ENCODE results near the gene WDR72.

WDR72 gene

GRCh38 chr15:53759411-53759931 is at the start of gene WDR72:
Gene WDR72, minus strand, starts transcription at chr15:53759663. Its CDS starts 26,514 bp downstream, at chr15:53733149.
- Histone ChIP-seq H3K4me3 (ENCODE audit: low read length) (no peak within 1 kb of the TSS), H4K20me1 (ENCODE audit: control insufficient read depth, insufficient read depth, low read depth, low read length) (no peaks in the 10 kb centered on the region), H3F3A (ENCODE audit: control insufficient read depth, insufficient read depth) (no peaks in the 10 kb centered on the region), H3K79me2 (ENCODE audit: control insufficient read depth, low read length) (no peaks in the 10 kb centered on the region), H3K4me2 (ENCODE audit: low read length) (no peak within 1 kb of the TSS), H3K27me3 (ENCODE audit: control insufficient read depth, low read length) (no peaks in the 10 kb centered on the region), H3K4me1 (ENCODE audit: control insufficient read depth, low read length) (no peaks in the 10 kb centered on the region), H3K9me2 (replicated peaks; ENCODE audit: control insufficient read depth, low read length) (no peaks in the 10 kb centered on the region), H3K27ac (ENCODE audit: low read depth, low read length) (no peak within 1 kb of the TSS), H3K36me3 (ENCODE audit: control insufficient read depth, low read length) (no peaks in the 10 kb centered on the region), H3K9me3 (ENCODE audit: control insufficient read depth, insufficient read depth, low read length) (no peaks in the 10 kb centered on the region; the same call in 1 of the 2 replicates)
- TF ChIP-seq CTCF (IDR thresholded peaks at IDR 0.05; ENCODE audit: low read depth, low read length, poor library complexity, severe bottlenecking): no peak
- TF ChIP-seq EZH2phosphoT487 (IDR thresholded peaks at IDR 0.05; ENCODE audit: borderline replicate concordance, low read length): no peak

- no peaks in the 10 kb centered on the region for H3K4me1 ChIP-seq (ENCODE audit: control insufficient read depth, low read length)
- H3K27me3 ChIP-seq (ENCODE audit: control insufficient read depth, low read length): no peaks in the 10 kb centered on the region
- H3K4me2 ChIP-seq (ENCODE audit: low read length): no peak overlapping the region
- no peak overlapping the region for H3K4me3 ChIP-seq (ENCODE audit: low read length)
- H3K27ac ChIP-seq (ENCODE audit: low read depth, low read length): no peak overlapping the region
- TF ChIP-seq CTCF (IDR thresholded peaks at IDR 0.05; ENCODE audit: low read depth, low read length, poor library complexity, severe bottlenecking): peak; percentile 57
- no peak for TF ChIP-seq EZH2phosphoT487 (IDR thresholded peaks at IDR 0.05; ENCODE audit: borderline replicate concordance, low read length)
- no peaks in the 10 kb centered on the region for H3K9me2 ChIP-seq (replicated peaks; ENCODE audit: control insufficient read depth, low read length)
- H3K36me3 ChIP-seq (ENCODE audit: control insufficient read depth, low read length): no peaks in the 10 kb centered on the region
- no peaks in the 10 kb centered on the region for H3K9me3 ChIP-seq (ENCODE audit: control insufficient read depth, insufficient read depth, low read length)
- no peaks in the 10 kb centered on the region for H4K20me1 ChIP-seq (ENCODE audit: control insufficient read depth, insufficient read depth, low read depth, low read length)
- no peaks in the 10 kb centered on the region for H3K79me2 ChIP-seq (ENCODE audit: control insufficient read depth, low read length)
- H3F3A ChIP-seq (ENCODE audit: control insufficient read depth, insufficient read depth): no peaks in the 10 kb centered on the region
These were observed 48.7 kb upstream of the WDR72 start for GRCh38 chr15:53808058-53808706.

- H3F3A ChIP-seq (ENCODE audit: control insufficient read depth, insufficient read depth): no peaks in the 10 kb centered on the region
- no peaks in the 10 kb centered on the region for H3K36me3 ChIP-seq (ENCODE audit: control insufficient read depth, low read length)
- H3K9me2 ChIP-seq (replicated peaks; ENCODE audit: control insufficient read depth, low read length): no peaks in the 10 kb centered on the region
- H3K27ac ChIP-seq (ENCODE audit: low read depth, low read length): no peak overlapping the region
- H3K4me3 ChIP-seq (ENCODE audit: low read length): no peak overlapping the region
- H3K4me2 ChIP-seq (ENCODE audit: low read length): no peak overlapping the region
- no peaks in the 10 kb centered on the region for H3K79me2 ChIP-seq (ENCODE audit: control insufficient read depth, low read length)
- TF ChIP-seq EZH2phosphoT487 (IDR thresholded peaks at IDR 0.05; ENCODE audit: borderline replicate concordance, low read length) (no peak), CTCF (IDR thresholded peaks at IDR 0.05; ENCODE audit: low read depth, low read length, poor library complexity, severe bottlenecking) (no peak)
- no peaks in the 10 kb centered on the region for H4K20me1 ChIP-seq (ENCODE audit: control insufficient read depth, insufficient read depth, low read depth, low read length)
- no peaks in the 10 kb centered on the region for H3K4me1 ChIP-seq (ENCODE audit: control insufficient read depth, low read length)
- no peaks in the 10 kb centered on the region for H3K27me3 ChIP-seq (ENCODE audit: control insufficient read depth, low read length)
- no peaks in the 10 kb centered on the region for H3K9me3 ChIP-seq (ENCODE audit: control insufficient read depth, insufficient read depth, low read length)
These were observed 48.0 kb upstream of the WDR72 start for GRCh38 chr15:53807501-53807900.
